Caco-2 (cell line): ENCODE data around the gene PICK1. TPM values are rescaled to one million over a fixed set of nuclear protein-coding genes. Genes with fewer than 3 reads are reported as not detected.

ENCODE experiments used
- BruUV-seq: library from RNA; stranded (reverse); fragments of 400-500 nt; replicated peaks from 2 replicates; lab custom pipeline; 2021; lab: Mats Ljungman, UMichigan
- CTCF ChIA-PET: fragments of 300-600 bp; sonication (Branson Sonifier 250); formaldehyde crosslinking; loops from one replicate; lab custom pipeline; 2022; ENCODE audit warnings: antibody characterized with exemption; lab: Charles Lee
- POLR2A ChIA-PET: fragments of 300-600 bp; sonication (Branson Sonifier 250); formaldehyde crosslinking; loops from one replicate; lab custom pipeline; 2022; ENCODE audit warnings: antibody characterized with exemption; lab: Charles Lee
- DNase-seq, 2 experiments: peaks; one replicate each; pipeline versions ENCODE4 v3.0.0 to v3.0.0-alpha.2; 2020 to 2022
- H3K27me3 ChIP-seq: replicated peaks from 2 replicates; pipeline ENCODE4 v1.6.0; 2011; ENCODE audit warnings: low read length; ENCODE audit not compliant: control insufficient read depth, insufficient read depth
- H3K36me3 ChIP-seq: 2 replicates; pipeline ENCODE4 v1.5.1; 2011; ENCODE audit warnings: low read length; ENCODE audit not compliant: control insufficient read depth, insufficient read depth
- H3K4me1 ChIP-seq: fragments of 250-450 bp; sonication (Bioruptor Pico); 2 replicates; pipeline ENCODE4 v1.5.1; 2020; ENCODE audit warnings: mild to moderate bottlenecking
- H3K4me3 ChIP-seq: 2 replicates; pipeline ENCODE4 v1.5.1; 2011; ENCODE audit warnings: low read depth, mild to moderate bottlenecking, control low read depth, low read length
- H3K9me3 ChIP-seq: fragments of 250-450 bp; sonication (Bioruptor Pico); 2 replicates; pipeline ENCODE4 v1.5.1; 2020; ENCODE audit warnings: mild to moderate bottlenecking, moderate library complexity
- H3K27ac Mint-ChIP-seq: one replicate; pipeline ENCODE4 v1.8.0; 2022; ENCODE audit warnings: mixed read lengths; ENCODE audit not compliant: unreplicated experiment
- H3K27me3 Mint-ChIP-seq: one replicate; pipeline ENCODE4 v1.8.0; 2022; ENCODE audit warnings: mixed read lengths; ENCODE audit not compliant: insufficient read depth, unreplicated experiment
- H3K36me3 Mint-ChIP-seq: one replicate; pipeline ENCODE4 v1.8.0; 2022; ENCODE audit warnings: mild to moderate bottlenecking, mixed read lengths; ENCODE audit not compliant: insufficient read depth, unreplicated experiment
- H3K4me1 Mint-ChIP-seq: one replicate; pipeline ENCODE4 v1.8.0; 2022; ENCODE audit warnings: low read depth, mixed read lengths; ENCODE audit not compliant: unreplicated experiment
- H3K4me3 Mint-ChIP-seq: one replicate; pipeline ENCODE4 v1.8.0; 2022; ENCODE audit warnings: mild to moderate bottlenecking, moderate library complexity, mixed read lengths; ENCODE audit not compliant: unreplicated experiment
- H3K9me3 Mint-ChIP-seq: one replicate; pipeline ENCODE4 v1.8.0; 2022; ENCODE audit warnings: mixed read lengths; ENCODE audit not compliant: unreplicated experiment
- CTCF ChIP-seq, 2 experiments: fragments of 200-600 bp in 1 of 2; IDR thresholded peaks; 1 replicate in 1 of 2; 2 replicates in 1 of 2; pipeline versions ENCODE4 v1.5.1 to v1.8.0; 2011 to 2022; ENCODE audit warnings: antibody characterized with exemption in 1 of 2, control low read depth in 1 of 2, inconsistent platforms in 1 of 2, low read depth in 1 of 2, low read length in 1 of 2, mild to moderate bottlenecking in 1 of 2, moderate library complexity in 1 of 2; ENCODE audit not compliant: insufficient read depth in 1 of 2, severe bottlenecking in 1 of 2, unreplicated experiment in 1 of 2
- intact Hi-C: fragments of 100-400 bp; cut with micrococcal nuclease; formaldehyde crosslinking; loops from one replicate; pipeline ENCODE4 v1.10.0; 2022; ENCODE audit not compliant: unreplicated experiment
- total RNA-seq: library from RNA; stranded (reverse); gene quantifications from 2 replicates; pipeline ENCODE4 v1.2.3, GENCODE V29; 2022

Gene PICK1
- total RNA-seq, 1 experiment from 2014 or later: 41.1 TPM

- Mint-ChIP-seq H3K36me3 (peaks cover 6% of the 10 kb centered on the region), H3K9me3 (no peaks in the 10 kb centered on the region), H3K27me3 (no peaks in the 10 kb centered on the region), H3K4me3 (no peak overlapping the region), H3K27ac (no peak overlapping the region), H3K4me1 (peaks cover 6% of the 10 kb centered on the region)
- intact Hi-C loops: no loop called here
- CTCF ChIA-PET: no interaction called here
- no TSS peak for BruUV-seq
- H3K27me3 ChIP-seq: no peaks in the 10 kb centered on the region
- no peaks in the 10 kb centered on the region for H3K36me3 ChIP-seq
- H3K4me3 ChIP-seq: no peak overlapping the region
- TF ChIP-seq CTCF (IDR thresholded peaks at IDR 0.05; ENCODE audit: insufficient read depth in 1 of 2, low read depth in 1 of 2, low read length in 1 of 2, severe bottlenecking in 1 of 2, unreplicated experiment in 1 of 2): no peak
- no peaks in the 10 kb centered on the region for H3K9me3 ChIP-seq
- no peaks in the 10 kb centered on the region for H3K4me1 ChIP-seq
- no peak for DNase-seq
- POLR2A ChIA-PET: no interaction called here
Measured at GRCh38 chr22:38124236-38124974, 67.2 kb downstream of the PICK1 start.

GRCh38 chr22:38125038-38125610 lies 67.9 kb downstream of the PICK1 start:
- no peaks in the 10 kb centered on the region for H3K36me3 ChIP-seq
- no peak for DNase-seq
- no peak for TF ChIP-seq CTCF (IDR thresholded peaks at IDR 0.05; ENCODE audit: insufficient read depth in 1 of 2, low read depth in 1 of 2, low read length in 1 of 2, severe bottlenecking in 1 of 2, unreplicated experiment in 1 of 2)
- H3K36me3 Mint-ChIP-seq: peaks cover 6% of the 10 kb centered on the region
- H3K9me3 Mint-ChIP-seq: no peaks in the 10 kb centered on the region
- H3K27me3 ChIP-seq: no peaks in the 10 kb centered on the region
- intact Hi-C loops: no loop called here
- ChIA-PET POLR2A (no interaction called here), CTCF (no interaction called here)
- H3K9me3 ChIP-seq: no peaks in the 10 kb centered on the region
- H3K27me3 Mint-ChIP-seq: no peaks in the 10 kb centered on the region
- no peak overlapping the region for H3K4me3 ChIP-seq
- no TSS peak for BruUV-seq
- no peak overlapping the region for H3K27ac Mint-ChIP-seq
- peaks cover 6% of the 10 kb centered on the region for H3K4me1 Mint-ChIP-seq
- H3K4me1 ChIP-seq: no peaks in the 10 kb centered on the region
- no peak overlapping the region for H3K4me3 Mint-ChIP-seq

Other genes starting within 250 kb of the PICK1 start
- gene GCAT, start 249.5 kb upstream of the PICK1 start, total RNA-seq: 24.4 and 24.8 TPM in 2 replicates
- 0.27 TPM in 1 of 2 replicates, not detected in the other for gene GALR3, start 234.0 kb upstream of the PICK1 start, total RNA-seq
- gene ANKRD54, start 213.1 kb upstream of the PICK1 start, total RNA-seq: 19.3 and 19.4 TPM in 2 replicates
- 524 and 554 TPM in 2 replicates for gene EIF3L, start 208.0 kb upstream of the PICK1 start, total RNA-seq
- 43.5 and 46.7 TPM in 2 replicates for gene MICALL1, start 151.1 kb upstream of the PICK1 start, total RNA-seq
- gene C22orf23, start 103.8 kb upstream of the PICK1 start, total RNA-seq: not detected in 2 replicates
- 116 and 122 TPM in 2 replicates for gene POLR2F, start 103.7 kb upstream of the PICK1 start, total RNA-seq
- gene SOX10, start 72.8 kb upstream of the PICK1 start, total RNA-seq: not detected in 2 replicates
- gene SLC16A8, start 26.8 kb downstream of the PICK1 start, total RNA-seq: not detected in 2 replicates
- 4.4 and 4.9 TPM in 2 replicates for gene BAIAP2L2, start 53.3 kb downstream of the PICK1 start, total RNA-seq
- gene PLA2G6, start 124.4 kb downstream of the PICK1 start, total RNA-seq: 18.7 and 19.2 TPM in 2 replicates
- 6.8 and 9.0 TPM in 2 replicates for gene MAFF, start 144.6 kb downstream of the PICK1 start, total RNA-seq
- 52.4 and 53.3 TPM in 2 replicates for gene TMEM184B, start 215.6 kb downstream of the PICK1 start, total RNA-seq